OCI-LY7 (cell line): Measurements from ENCODE around the gene SFI1.

ENCODE experiments used
- EZH2phosphoT487 ChIP-seq: fragments of 200-600 bp; sonication (generic); IDR thresholded peaks from 2 replicates; pipeline ENCODE4 v1.6.1; 2018; ENCODE audit warnings: low read depth, borderline replicate concordance, mild to moderate bottlenecking, mixed run types, antibody characterized with exemption, low read length, moderate library complexity, mixed read lengths
- TF ChIP-seq, protein P1 (sequence below): fragments of 200-600 bp; sonication (generic); conservative IDR thresholded peaks from 2 replicates; pipeline ENCODE4 v1.5.1; 2014; ENCODE audit warnings: mild to moderate bottlenecking, antibody characterized with exemption, low read length, moderate library complexity, mixed read lengths

DNA sequence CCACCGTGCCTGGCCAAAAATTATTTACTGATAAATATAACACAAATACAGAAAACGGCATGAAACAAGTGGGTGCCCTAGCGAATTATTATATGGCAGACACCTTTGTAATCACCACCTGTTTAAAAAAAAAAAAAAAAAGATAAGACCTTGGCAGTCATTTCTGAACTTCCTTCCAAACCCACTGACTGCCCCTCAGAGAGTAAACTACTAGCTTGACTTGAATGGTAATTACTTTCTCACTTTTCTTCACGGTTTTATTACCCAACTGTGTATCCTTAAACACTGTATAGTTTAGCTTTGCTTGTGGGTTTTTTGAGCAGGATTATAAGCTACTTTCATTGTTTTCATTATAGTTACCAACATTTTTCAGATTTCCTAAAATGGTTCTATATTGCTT is 23.7 kb downstream of the SFI1 start:
- TF ChIP-seq, protein P1, sequence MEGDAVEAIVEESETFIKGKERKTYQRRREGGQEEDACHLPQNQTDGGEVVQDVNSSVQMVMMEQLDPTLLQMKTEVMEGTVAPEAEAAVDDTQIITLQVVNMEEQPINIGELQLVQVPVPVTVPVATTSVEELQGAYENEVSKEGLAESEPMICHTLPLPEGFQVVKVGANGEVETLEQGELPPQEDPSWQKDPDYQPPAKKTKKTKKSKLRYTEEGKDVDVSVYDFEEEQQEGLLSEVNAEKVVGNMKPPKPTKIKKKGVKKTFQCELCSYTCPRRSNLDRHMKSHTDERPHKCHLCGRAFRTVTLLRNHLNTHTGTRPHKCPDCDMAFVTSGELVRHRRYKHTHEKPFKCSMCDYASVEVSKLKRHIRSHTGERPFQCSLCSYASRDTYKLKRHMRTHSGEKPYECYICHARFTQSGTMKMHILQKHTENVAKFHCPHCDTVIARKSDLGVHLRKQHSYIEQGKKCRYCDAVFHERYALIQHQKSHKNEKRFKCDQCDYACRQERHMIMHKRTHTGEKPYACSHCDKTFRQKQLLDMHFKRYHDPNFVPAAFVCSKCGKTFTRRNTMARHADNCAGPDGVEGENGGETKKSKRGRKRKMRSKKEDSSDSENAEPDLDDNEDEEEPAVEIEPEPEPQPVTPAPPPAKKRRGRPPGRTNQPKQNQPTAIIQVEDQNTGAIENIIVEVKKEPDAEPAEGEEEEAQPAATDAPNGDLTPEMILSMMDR: no peak
- no peak for TF ChIP-seq EZH2phosphoT487
